NCI-H2107 (cell line): ENCODE data around the gene UIMC1.
"Not testable (repeated sequence)": the region's sequence is repeated elsewhere in the genome, so short reads cannot be mapped to it uniquely, and the experiment has no call there.

ENCODE experiments used
- DNase-seq: peaks from one replicate; lab custom pipeline; 2025; lab: John Stamatoyannopoulos, UW

The UIMC1 gene

GRCh38 chr5:176883700-176884570, 122.6 kb downstream of the UIMC1 start:
- no peak for DNase-seq

- DNase-seq: no peak
Observed at GRCh38 chr5:176882567-176882903, 124.0 kb downstream of the UIMC1 start.

- DNase-seq: no peak
Observed at GRCh38 chr5:176881816-176882566, 124.6 kb downstream of the UIMC1 start.

- no peak for DNase-seq
Observed at GRCh38 chr5:176881021-176881749, 125.4 kb downstream of the UIMC1 start.

GRCh38 chr5:176880366-176881020, 126.1 kb downstream of the UIMC1 start:
- no peak for DNase-seq

- DNase-seq: no peak
Observed at GRCh38 chr5:176879663-176880361, 126.8 kb downstream of the UIMC1 start.

GRCh38 chr5:176878906-176879662, 127.5 kb downstream of the UIMC1 start:
- DNase-seq: no peak

GRCh38 chr5:176878463-176878862, 128.1 kb downstream of the UIMC1 start:
- DNase-seq: no peak

- no peak for DNase-seq
Observed at GRCh38 chr5:176877793-176878331, 128.7 kb downstream of the UIMC1 start.

- no peak for DNase-seq
Observed at GRCh38 chr5:176876506-176877431, 129.8 kb downstream of the UIMC1 start.

GRCh38 chr5:176875783-176876505, 130.6 kb downstream of the UIMC1 start:
- DNase-seq: peak; percentile 13

- DNase-seq: no peak
Observed at GRCh38 chr5:176875014-176875550, 131.5 kb downstream of the UIMC1 start.

GRCh38 chr5:176874198-176874780, 132.3 kb downstream of the UIMC1 start:
- DNase-seq: no peak

- DNase-seq: no peak
Observed at GRCh38 chr5:176873541-176874172, 132.9 kb downstream of the UIMC1 start.

GRCh38 chr5:176873011-176873410, 133.6 kb downstream of the UIMC1 start:
- not testable (repeated sequence) for DNase-seq

- DNase-seq: not testable (repeated sequence)
Observed at GRCh38 chr5:176872586-176872985, 134.0 kb downstream of the UIMC1 start.

- DNase-seq: not testable (repeated sequence)
Observed at GRCh38 chr5:176870644-176871043, 135.9 kb downstream of the UIMC1 start.
